Natural killer cell (primary cell): ENCODE results near the gene PYGB. TPM values are rescaled to one million over a fixed set of nuclear protein-coding genes. Genes with fewer than 3 reads are reported as not detected.

ENCODE experiments used
- ATAC-seq, 3 donors: fragments of 150-1000 bp in 2 of 3; fragments of 200-7000 bp in 1 of 3; cut with Tn5 transposase; 1 replicate in 1 of 3; 2 replicates in 2 of 3; pipeline ENCODE4 v1.10.0; 2021; ENCODE audit warnings: mild to moderate bottlenecking in 2 of 3, moderate library complexity in 2 of 3
- DNase-seq, 2 donors: peaks; one replicate each; pipeline versions ENCODE4 v3.0.0 to v3.0.0-alpha.2; 2013 to 2021; ENCODE audit warnings: mixed read lengths in 1 of 2
- H3K27ac ChIP-seq: one replicate; pipeline ENCODE4 v1.5.1; 2013; ENCODE audit warnings: mild to moderate bottlenecking, low read length
- H3K27me3 ChIP-seq: one replicate; pipeline ENCODE4 v1.6.1; 2013; ENCODE audit warnings: low read length; ENCODE audit not compliant: control insufficient read depth, insufficient read depth
- H3K36me3 ChIP-seq: one replicate; pipeline ENCODE4 v1.6.1; 2013; ENCODE audit warnings: low read length; ENCODE audit not compliant: control insufficient read depth, insufficient read depth
- H3K4me1 ChIP-seq: one replicate; pipeline ENCODE4 v1.6.1; 2013; ENCODE audit warnings: low read length; ENCODE audit not compliant: control insufficient read depth, insufficient read depth
- H3K4me3 ChIP-seq: one replicate; pipeline ENCODE4 v1.5.1; 2013; ENCODE audit warnings: low read length
- H3K9me3 ChIP-seq: one replicate; pipeline ENCODE4 v1.6.1; 2013; ENCODE audit warnings: low read length; ENCODE audit not compliant: control insufficient read depth, insufficient read depth
- H3K27ac Mint-ChIP-seq, 2 donors: one replicate each; pipeline ENCODE4 v1.8.0; 2022; ENCODE audit warnings: mild to moderate bottlenecking in 2 of 2, mixed read lengths in 2 of 2, moderate library complexity in 1 of 2
- H3K27me3 Mint-ChIP-seq, 2 donors: one replicate each; pipeline ENCODE4 v1.8.0; 2022; ENCODE audit warnings: low read depth in 2 of 2, mixed read lengths in 2 of 2
- H3K36me3 Mint-ChIP-seq: one replicate; pipeline ENCODE4 v1.8.0; 2022; ENCODE audit warnings: mixed read lengths
- H3K4me1 Mint-ChIP-seq, 2 donors: one replicate each; pipeline ENCODE4 v1.8.0; 2022; ENCODE audit warnings: mixed read lengths in 2 of 2
- H3K4me3 Mint-ChIP-seq: one replicate; pipeline ENCODE4 v1.8.0; 2022; ENCODE audit warnings: mild to moderate bottlenecking, moderate library complexity, mixed read lengths
- H3K9me3 Mint-ChIP-seq, 2 donors: one replicate each; pipeline ENCODE4 v1.8.0; 2022; ENCODE audit warnings: mixed read lengths in 2 of 2
- CTCF ChIP-seq: fragments of 200-600 bp; IDR thresholded peaks from one replicate; pipeline ENCODE4 v1.8.0; 2022; ENCODE audit warnings: antibody characterized with exemption
- WGBS: methylation state at CpG from one replicate; pipeline ENCODE4 v1.1.7; 2013; ENCODE audit warnings: missing lambda C conversion rate; ENCODE audit not compliant: insufficient coverage; 5-methylcytosine and 5-hydroxymethylcytosine counted together
- intact Hi-C: fragments of 100-400 bp; cut with micrococcal nuclease; formaldehyde crosslinking; loops from one replicate; pipeline ENCODE4 v1.14.2; 2022
- total RNA-seq, 4 donors: library from RNA; stranded (reverse); fragments of 120-200 nt in 1 of 4; gene quantifications; one replicate each; pipeline versions ENCODE4 v1.2.3 to v1.2.4, GENCODE V29; 2013 to 2022

PYGB gene
- total RNA-seq, 3 donors from 2014 or later (not counting 1 experiment from before 2014, with no cell fraction given), result 39.4 to 55.4 (median 47.0) TPM

GRCh38 chr20:25205277-25206062 lies 42.4 kb upstream of the PYGB start:
- peaks cover 9 to 14% of the 10 kb centered on the region in 2 donors for H3K4me1 Mint-ChIP-seq
- H3K4me3 Mint-ChIP-seq, result no peak overlapping the region
- H3K27ac Mint-ChIP-seq, result no peak overlapping the region
- Histone ChIP-seq H3K36me3 (no peaks in the 10 kb centered on the region), H3K9me3 (no peaks in the 10 kb centered on the region), H3K27ac (no peak overlapping the region), H3K4me3 (no peak overlapping the region), H3K27me3 (no peaks in the 10 kb centered on the region), H3K4me1 (no peaks in the 10 kb centered on the region)
- no peak for DNase-seq
- intact Hi-C loops, result no loop called here
- WGBS, result 92% methylated on average over 21 of the region's 21 CpGs
- no peak for TF ChIP-seq CTCF
- no peaks in the 10 kb centered on the region for H3K9me3 Mint-ChIP-seq
- no peaks in the 10 kb centered on the region for H3K27me3 Mint-ChIP-seq
- H3K36me3 Mint-ChIP-seq, result no peaks in the 10 kb centered on the region
- ATAC-seq, result no peak

- Mint-ChIP-seq H3K27me3 (no peaks in the 10 kb centered on the region), H3K9me3 (no peaks in the 10 kb centered on the region), H3K27ac (no peak overlapping the region), H3K36me3 (no peaks in the 10 kb centered on the region), H3K4me1 (peaks cover 9 to 14% of the 10 kb centered on the region in 2 donors), H3K4me3 (no peak overlapping the region)
- intact Hi-C loops, result no loop called here
- H3K4me3 ChIP-seq, result no peak overlapping the region
- no peak for ATAC-seq
- no peak for TF ChIP-seq CTCF
- H3K4me1 ChIP-seq, result no peaks in the 10 kb centered on the region
- H3K36me3 ChIP-seq, result no peaks in the 10 kb centered on the region
- no peak overlapping the region for H3K27ac ChIP-seq
- no peaks in the 10 kb centered on the region for H3K27me3 ChIP-seq
- 94% methylated on average over 9 of the region's 9 CpGs for WGBS
- DNase-seq, result no peak
- no peaks in the 10 kb centered on the region for H3K9me3 ChIP-seq
Observed at GRCh38 chr20:25206063-25206403, 41.9 kb upstream of the PYGB start.

DNA sequence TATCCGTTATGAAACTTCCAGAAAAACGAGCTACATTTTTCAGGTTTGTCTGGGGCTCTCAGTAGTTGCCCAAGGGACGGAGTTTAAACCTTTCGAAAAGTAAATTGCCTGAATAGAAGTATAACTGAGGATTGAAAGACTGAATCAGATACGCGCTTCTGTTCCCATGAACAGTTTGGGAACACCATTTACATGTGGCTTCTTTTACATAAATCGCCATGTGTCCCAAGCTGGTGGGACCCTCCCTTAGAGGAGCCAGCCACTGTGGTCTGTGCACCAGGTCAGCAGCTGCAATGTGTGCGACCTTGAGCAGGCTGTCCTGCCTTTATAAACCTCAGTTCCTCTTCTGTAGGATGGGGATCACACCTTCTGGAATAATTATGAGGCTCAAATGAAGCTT lies 41.3 kb upstream of the PYGB start:
- H3K27me3 ChIP-seq, result no peaks in the 10 kb centered on the region
- Mint-ChIP-seq H3K4me3 (no peak overlapping the region), H3K27me3 (no peaks in the 10 kb centered on the region), H3K9me3 (no peaks in the 10 kb centered on the region), H3K4me1 (peaks cover 9 to 14% of the 10 kb centered on the region in 2 donors), H3K36me3 (no peaks in the 10 kb centered on the region), H3K27ac (no peak overlapping the region)
- DNase-seq, result no peak
- no peaks in the 10 kb centered on the region for H3K36me3 ChIP-seq
- H3K9me3 ChIP-seq, result no peaks in the 10 kb centered on the region
- H3K27ac ChIP-seq, result no peak overlapping the region
- TF ChIP-seq CTCF, result no peak
- 95% methylated on average over 8 of the region's 8 CpGs for WGBS
- no peaks in the 10 kb centered on the region for H3K4me1 ChIP-seq
- intact Hi-C loops, result no loop called here
- no peak for ATAC-seq
- no peak overlapping the region for H3K4me3 ChIP-seq
